Osteoblast (primary cell): Measurements from ENCODE around the gene NRG3. TPM values are rescaled to one million over a fixed set of nuclear protein-coding genes. Genes with fewer than 3 reads are reported as not detected.

ENCODE experiments used
- DNase-seq: peaks from one replicate; pipeline ENCODE4 v3.0.0; 2011; ENCODE audit warnings: low spot score, mixed read lengths; ENCODE audit not compliant: insufficient read length; ENCODE audit errors: missing footprints
- H2AFZ ChIP-seq: 2 replicates; pipeline ENCODE4 v1.6.0; 2011; ENCODE audit warnings: mild to moderate bottlenecking, low read length
- H3K27ac ChIP-seq: 2 replicates; pipeline ENCODE4 v1.5.1; 2011; ENCODE audit warnings: mild to moderate bottlenecking, low read depth, low read length, moderate library complexity
- H3K27me3 ChIP-seq: 2 replicates; pipeline ENCODE4 v1.6.0; 2012; ENCODE audit warnings: mild to moderate bottlenecking, control low read depth, inconsistent platforms, low read length, moderate library complexity; ENCODE audit not compliant: insufficient read depth
- H3K36me3 ChIP-seq: 2 replicates; pipeline ENCODE4 v1.5.1; 2011; ENCODE audit warnings: mild to moderate bottlenecking, low read length, control low read depth, moderate library complexity; ENCODE audit not compliant: insufficient read depth
- H3K4me1 ChIP-seq: 2 replicates; pipeline ENCODE4 v1.5.1; 2011; ENCODE audit warnings: mild to moderate bottlenecking, low read length, control low read depth, moderate library complexity; ENCODE audit not compliant: insufficient read depth
- H3K4me2 ChIP-seq: 2 replicates; pipeline ENCODE4 v1.6.0; 2011; ENCODE audit warnings: mild to moderate bottlenecking, low read length; ENCODE audit not compliant: insufficient read depth
- H3K4me3 ChIP-seq: fragments of 200-600 bp; sonication (generic); 3 replicates; pipeline ENCODE4 v1.5.1; 2012; ENCODE audit warnings: mild to moderate bottlenecking, low read length, inconsistent platforms; ENCODE audit not compliant: insufficient read depth
- H3K79me2 ChIP-seq: 2 replicates; pipeline ENCODE4 v1.6.0; 2012; ENCODE audit warnings: mild to moderate bottlenecking, low read length, control low read depth, inconsistent platforms; ENCODE audit not compliant: insufficient read depth
- H3K9me3 ChIP-seq: 2 replicates; pipeline ENCODE4 v1.5.1; 2011; ENCODE audit warnings: low read depth, low read length, control low read depth
- H4K20me1 ChIP-seq: 2 replicates; pipeline ENCODE4 v1.6.0; 2012; ENCODE audit warnings: mild to moderate bottlenecking, low read length, control low read depth; ENCODE audit not compliant: insufficient read depth
- total RNA-seq: library from RNA; depleted of rRNA; stranded (reverse); fragments of >200 nt; gene quantifications from 2 replicates; pipeline ENCODE4 v1.2.3, GENCODE V29; 2012
- TF ChIP-seq, protein P1 (sequence below): IDR thresholded peaks from 2 replicates; pipeline ENCODE4 v1.5.1; 2011; ENCODE audit warnings: mild to moderate bottlenecking, low read depth, low read length, moderate library complexity; ENCODE audit errors: extremely low read depth

Gene NRG3
- total RNA-seq, 1 donor: not detected

DNA sequence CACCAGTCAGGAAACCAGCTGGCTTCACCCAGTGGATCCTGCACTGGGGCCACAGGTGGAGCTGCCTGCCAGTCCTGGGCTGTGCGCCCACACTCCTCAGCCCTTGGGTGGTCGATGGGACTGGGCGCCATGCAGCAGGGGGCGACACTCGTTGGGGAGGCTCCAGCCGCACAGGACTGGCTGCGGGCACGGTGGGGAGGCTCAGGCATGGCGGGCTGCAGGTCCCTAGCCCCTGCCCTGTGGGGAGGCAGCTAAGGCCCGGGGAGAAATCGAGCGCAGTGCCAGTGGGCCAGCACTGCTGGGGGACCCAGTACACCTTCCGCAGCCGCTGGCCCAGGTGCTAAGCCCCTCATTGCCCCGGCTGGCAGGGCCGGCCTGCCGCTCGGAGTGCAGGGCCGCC is 12.4 kb upstream of the NRG3 start:
- TF ChIP-seq, protein P1, sequence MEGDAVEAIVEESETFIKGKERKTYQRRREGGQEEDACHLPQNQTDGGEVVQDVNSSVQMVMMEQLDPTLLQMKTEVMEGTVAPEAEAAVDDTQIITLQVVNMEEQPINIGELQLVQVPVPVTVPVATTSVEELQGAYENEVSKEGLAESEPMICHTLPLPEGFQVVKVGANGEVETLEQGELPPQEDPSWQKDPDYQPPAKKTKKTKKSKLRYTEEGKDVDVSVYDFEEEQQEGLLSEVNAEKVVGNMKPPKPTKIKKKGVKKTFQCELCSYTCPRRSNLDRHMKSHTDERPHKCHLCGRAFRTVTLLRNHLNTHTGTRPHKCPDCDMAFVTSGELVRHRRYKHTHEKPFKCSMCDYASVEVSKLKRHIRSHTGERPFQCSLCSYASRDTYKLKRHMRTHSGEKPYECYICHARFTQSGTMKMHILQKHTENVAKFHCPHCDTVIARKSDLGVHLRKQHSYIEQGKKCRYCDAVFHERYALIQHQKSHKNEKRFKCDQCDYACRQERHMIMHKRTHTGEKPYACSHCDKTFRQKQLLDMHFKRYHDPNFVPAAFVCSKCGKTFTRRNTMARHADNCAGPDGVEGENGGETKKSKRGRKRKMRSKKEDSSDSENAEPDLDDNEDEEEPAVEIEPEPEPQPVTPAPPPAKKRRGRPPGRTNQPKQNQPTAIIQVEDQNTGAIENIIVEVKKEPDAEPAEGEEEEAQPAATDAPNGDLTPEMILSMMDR: no peak

DNA sequence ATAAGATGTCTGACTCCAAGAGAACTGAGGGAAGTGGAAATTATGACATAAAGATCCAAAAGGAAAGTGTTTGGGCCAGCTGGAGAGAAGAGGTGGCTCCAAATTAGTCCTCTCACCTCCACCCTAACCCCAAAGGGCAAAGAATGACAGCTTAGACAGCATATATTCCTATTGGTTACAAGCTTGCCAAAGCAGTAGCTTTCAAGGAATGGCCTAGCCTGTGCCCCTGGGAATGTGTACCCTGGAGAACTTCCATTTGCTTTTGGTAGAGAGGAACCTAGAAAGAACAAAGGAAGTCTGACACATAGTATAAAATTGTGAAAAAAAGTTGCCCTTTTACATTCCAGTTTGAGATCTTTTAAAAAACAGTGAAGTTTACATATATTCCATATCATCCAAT is 11.2 kb upstream of the NRG3 start:
- no peak for DNase-seq
- Histone ChIP-seq H3K27ac (no peak overlapping the region), H3K4me3 (no peak overlapping the region), H3K79me2 (no peaks in the 10 kb centered on the region), H4K20me1 (no peaks in the 10 kb centered on the region), H3K4me2 (no peak overlapping the region), H2AFZ (no peak overlapping the region), H3K9me3 (no peaks in the 10 kb centered on the region), H3K27me3 (no peaks in the 10 kb centered on the region), H3K4me1 (no peaks in the 10 kb centered on the region), H3K36me3 (no peaks in the 10 kb centered on the region)
- TF ChIP-seq, protein P1: no peak

More for the DNA sequence above, 12.4 kb upstream of the NRG3 start:
- no peak overlapping the region for H3K27ac ChIP-seq
- H3K4me3 ChIP-seq: no peak overlapping the region
- no peak for DNase-seq
- H4K20me1 ChIP-seq: no peaks in the 10 kb centered on the region
- H3K4me2 ChIP-seq: no peak overlapping the region
- no peaks in the 10 kb centered on the region for H3K4me1 ChIP-seq
- H2AFZ ChIP-seq: no peak overlapping the region
- no peaks in the 10 kb centered on the region for H3K27me3 ChIP-seq
- H3K36me3 ChIP-seq: no peaks in the 10 kb centered on the region
- H3K9me3 ChIP-seq: no peaks in the 10 kb centered on the region
- H3K79me2 ChIP-seq: no peaks in the 10 kb centered on the region

DNA sequence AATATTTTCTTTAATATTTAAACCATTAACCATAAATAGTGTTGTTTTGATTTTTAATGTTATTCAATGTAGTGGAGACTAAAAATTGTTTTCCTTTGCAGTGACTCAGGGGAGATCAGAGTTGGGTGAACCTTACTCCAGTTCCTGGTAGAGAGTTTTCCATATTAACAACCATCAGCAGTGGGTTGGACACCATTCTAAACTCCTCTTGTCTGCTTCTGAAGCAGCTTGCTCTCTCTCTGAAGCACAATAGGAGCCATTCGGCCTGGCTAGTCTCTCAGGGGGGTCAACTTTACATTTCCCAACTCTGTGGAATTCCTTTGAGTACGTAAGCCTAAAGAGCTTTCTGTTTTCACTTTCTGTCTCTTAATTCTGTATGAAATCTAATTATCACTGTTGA is 9.4 kb upstream of the NRG3 start:
- Histone ChIP-seq H3K79me2 (no peaks in the 10 kb centered on the region), H3K27ac (no peak overlapping the region), H4K20me1 (no peaks in the 10 kb centered on the region), H3K36me3 (no peaks in the 10 kb centered on the region), H3K9me3 (no peaks in the 10 kb centered on the region), H3K27me3 (no peaks in the 10 kb centered on the region), H3K4me3 (no peak overlapping the region), H3K4me2 (no peak overlapping the region), H3K4me1 (no peaks in the 10 kb centered on the region), H2AFZ (no peak overlapping the region)
- TF ChIP-seq, protein P1: no peak
- no peak for DNase-seq

DNA sequence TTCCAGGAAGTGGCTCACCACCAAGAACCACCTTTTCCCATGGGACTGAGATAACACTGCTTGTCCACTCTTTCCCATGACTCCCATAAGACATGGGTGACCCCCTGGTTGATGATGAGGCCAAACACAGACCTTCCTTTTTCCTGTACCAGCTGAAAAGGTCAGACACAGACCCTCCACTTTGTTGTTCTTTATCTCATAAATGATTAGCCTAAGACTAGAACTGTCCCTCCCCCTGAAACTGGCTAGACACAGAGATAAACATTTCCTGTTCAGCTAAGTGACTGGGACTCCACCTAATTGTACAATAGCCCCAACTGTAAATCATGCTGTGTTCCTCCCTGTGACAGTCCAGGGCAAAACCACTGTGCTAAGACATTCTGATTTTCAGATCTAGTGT is 8.2 kb upstream of the NRG3 start:
- no peaks in the 10 kb centered on the region for H4K20me1 ChIP-seq
- H3K79me2 ChIP-seq: no peaks in the 10 kb centered on the region
- no peak overlapping the region for H3K4me2 ChIP-seq
- no peak overlapping the region for H3K27ac ChIP-seq
- DNase-seq: no peak
- H3K4me3 ChIP-seq: no peak overlapping the region
- H2AFZ ChIP-seq: no peak overlapping the region
- no peaks in the 10 kb centered on the region for H3K9me3 ChIP-seq
- no peaks in the 10 kb centered on the region for H3K27me3 ChIP-seq
- TF ChIP-seq, protein P1: no peak
- H3K4me1 ChIP-seq: no peaks in the 10 kb centered on the region
- H3K36me3 ChIP-seq: no peaks in the 10 kb centered on the region
